ENCODE results near the gene KCNC2.

Gene KCNC2

GRCh38 chr12:75239987-75240386, 30.3 kb upstream of the KCNC2 start:
- TF ChIP-seq CTCF (IDR thresholded peaks at IDR 0.05; ENCODE audit: low read depth, low read length, poor library complexity, severe bottlenecking) (no peak), EZH2phosphoT487 (IDR thresholded peaks at IDR 0.05; ENCODE audit: borderline replicate concordance, low read length) (no peak)
- H3K4me1 ChIP-seq (ENCODE audit: control insufficient read depth, low read length): no peaks in the 10 kb centered on the region
- H3K27me3 ChIP-seq (ENCODE audit: control insufficient read depth, low read length): no peaks in the 10 kb centered on the region
- H3K79me2 ChIP-seq (ENCODE audit: control insufficient read depth, low read length): no peaks in the 10 kb centered on the region
- H3K4me3 ChIP-seq (ENCODE audit: low read length): no peak overlapping the region
- H3F3A ChIP-seq (ENCODE audit: control insufficient read depth, insufficient read depth): no peaks in the 10 kb centered on the region
- H3K27ac ChIP-seq (ENCODE audit: low read depth, low read length): no peak overlapping the region
- no peaks in the 10 kb centered on the region for H3K9me3 ChIP-seq (ENCODE audit: control insufficient read depth, insufficient read depth, low read length)
- no peaks in the 10 kb centered on the region for H4K20me1 ChIP-seq (ENCODE audit: control insufficient read depth, insufficient read depth, low read depth, low read length)
- H3K4me2 ChIP-seq (ENCODE audit: low read length): no peak overlapping the region
- no peaks in the 10 kb centered on the region for H3K9me2 ChIP-seq (replicated peaks; ENCODE audit: control insufficient read depth, low read length)
- H3K36me3 ChIP-seq (ENCODE audit: control insufficient read depth, low read length): no peaks in the 10 kb centered on the region

- Histone ChIP-seq H3K4me3 (ENCODE audit: low read length) (no peak overlapping the region), H3K79me2 (ENCODE audit: control insufficient read depth, low read length) (no peaks in the 10 kb centered on the region), H3K4me2 (ENCODE audit: low read length) (no peak overlapping the region), H3K27ac (ENCODE audit: low read depth, low read length) (no peak overlapping the region), H3F3A (ENCODE audit: control insufficient read depth, insufficient read depth) (no peaks in the 10 kb centered on the region), H3K27me3 (ENCODE audit: control insufficient read depth, low read length) (no peaks in the 10 kb centered on the region), H3K9me2 (replicated peaks; ENCODE audit: control insufficient read depth, low read length) (no peaks in the 10 kb centered on the region), H4K20me1 (ENCODE audit: control insufficient read depth, insufficient read depth, low read depth, low read length) (no peaks in the 10 kb centered on the region), H3K36me3 (ENCODE audit: control insufficient read depth, low read length) (no peaks in the 10 kb centered on the region), H3K4me1 (ENCODE audit: control insufficient read depth, low read length) (no peaks in the 10 kb centered on the region), H3K9me3 (ENCODE audit: control insufficient read depth, insufficient read depth, low read length) (no peaks in the 10 kb centered on the region)
- TF ChIP-seq EZH2phosphoT487 (IDR thresholded peaks at IDR 0.05; ENCODE audit: borderline replicate concordance, low read length): no peak
- no peak for TF ChIP-seq CTCF (IDR thresholded peaks at IDR 0.05; ENCODE audit: low read depth, low read length, poor library complexity, severe bottlenecking)
Observed at GRCh38 chr12:75236206-75236605, 26.6 kb upstream of the KCNC2 start.

- H3K4me3 ChIP-seq (ENCODE audit: low read length): no peak overlapping the region
- H3K27ac ChIP-seq (ENCODE audit: low read depth, low read length): no peak overlapping the region
- H3K9me3 ChIP-seq (ENCODE audit: control insufficient read depth, insufficient read depth, low read length): no peaks in the 10 kb centered on the region
- H3K9me2 ChIP-seq (replicated peaks; ENCODE audit: control insufficient read depth, low read length): no peaks in the 10 kb centered on the region
- no peaks in the 10 kb centered on the region for H3K79me2 ChIP-seq (ENCODE audit: control insufficient read depth, low read length)
- H3K27me3 ChIP-seq (ENCODE audit: control insufficient read depth, low read length): no peaks in the 10 kb centered on the region
- no peaks in the 10 kb centered on the region for H3F3A ChIP-seq (ENCODE audit: control insufficient read depth, insufficient read depth)
- no peaks in the 10 kb centered on the region for H3K36me3 ChIP-seq (ENCODE audit: control insufficient read depth, low read length)
- no peak for TF ChIP-seq EZH2phosphoT487 (IDR thresholded peaks at IDR 0.05; ENCODE audit: borderline replicate concordance, low read length)
- TF ChIP-seq CTCF (IDR thresholded peaks at IDR 0.05; ENCODE audit: low read depth, low read length, poor library complexity, severe bottlenecking): no peak
- no peaks in the 10 kb centered on the region for H4K20me1 ChIP-seq (ENCODE audit: control insufficient read depth, insufficient read depth, low read depth, low read length)
- H3K4me1 ChIP-seq (ENCODE audit: control insufficient read depth, low read length): no peaks in the 10 kb centered on the region
- H3K4me2 ChIP-seq (ENCODE audit: low read length): no peak overlapping the region
Observed at GRCh38 chr12:75227132-75227531, 17.5 kb upstream of the KCNC2 start.

GRCh38 chr12:75212072-75212471, 2.4 kb upstream of the KCNC2 start:
- Histone ChIP-seq H3K27ac (ENCODE audit: low read depth, low read length) (no peak overlapping the region), H3K9me3 (ENCODE audit: control insufficient read depth, insufficient read depth, low read length) (peaks cover 6% of the 10 kb centered on the region; the same call in 1 of the 2 replicates), H3K27me3 (ENCODE audit: control insufficient read depth, low read length) (no peaks in the 10 kb centered on the region), H3K9me2 (replicated peaks; ENCODE audit: control insufficient read depth, low read length) (no peaks in the 10 kb centered on the region), H3K4me3 (ENCODE audit: low read length) (no peak overlapping the region), H3K4me2 (ENCODE audit: low read length) (no peak overlapping the region), H3F3A (ENCODE audit: control insufficient read depth, insufficient read depth) (no peaks in the 10 kb centered on the region), H3K36me3 (ENCODE audit: control insufficient read depth, low read length) (no peaks in the 10 kb centered on the region), H3K4me1 (ENCODE audit: control insufficient read depth, low read length) (no peaks in the 10 kb centered on the region), H4K20me1 (ENCODE audit: control insufficient read depth, insufficient read depth, low read depth, low read length) (no peaks in the 10 kb centered on the region), H3K79me2 (ENCODE audit: control insufficient read depth, low read length) (no peaks in the 10 kb centered on the region)
- no peak for TF ChIP-seq EZH2phosphoT487 (IDR thresholded peaks at IDR 0.05; ENCODE audit: borderline replicate concordance, low read length)
- no peak for TF ChIP-seq CTCF (IDR thresholded peaks at IDR 0.05; ENCODE audit: low read depth, low read length, poor library complexity, severe bottlenecking)
